ENCODE data around the gene KMT2B. TPM values are rescaled to one million over a fixed set of nuclear protein-coding genes. Genes with fewer than 3 reads are reported as not detected.

KMT2B gene
- total RNA-seq, 6 experiments from 2014 or later: 10.5 to 23.1 (median 15.0) TPM

GRCh38 chr19:35752746-35753350 lies 35.0 kb downstream of the KMT2B start:
- Histone ChIP-seq H3K27me3 (no peaks in the 10 kb centered on the region), H3K9me3 (no peaks in the 10 kb centered on the region), H3K4me1 (peaks cover 0 to 23% (median 12%) of the 10 kb centered on the region in 4 donors), H3K36me3 (peaks cover 0 to 13% (median 5%) of the 10 kb centered on the region in 4 donors), H3K4me3 (no peak overlapping the region), H3K27ac (no peak overlapping the region)
- WGBS (ENCODE audit: insufficient coverage, low coverage, low lambda C conversion rate, missing lambda C conversion rate): 100% methylated on average over 1 of the region's 20 CpGs
- no peak for TF ChIP-seq POLR2A (IDR thresholded peaks at IDR 0.05)
- ATAC-seq (no peak), DNase-seq (peak in 1 of 3 donors; percentile 24)
- intact Hi-C loops (cut with DNase I): no loop called here

- Histone ChIP-seq H3K27me3 (no peaks in the 10 kb centered on the region), H3K9me3 (no peaks in the 10 kb centered on the region), H3K27ac (no peak overlapping the region), H3K4me1 (peaks cover 0 to 25% (median 11%) of the 10 kb centered on the region in 4 donors), H3K4me3 (no peak overlapping the region), H3K36me3 (peaks cover 0 to 13% (median 5%) of the 10 kb centered on the region in 4 donors)
- peak in 1 of 3 donors; percentile 18 for DNase-seq
- intact Hi-C loops (cut with DNase I): no loop called here
- 91% methylated on average over 4 of the region's 20 CpGs for WGBS (ENCODE audit: insufficient coverage, low coverage, low lambda C conversion rate, missing lambda C conversion rate)
- TF ChIP-seq CTCF (IDR thresholded peaks at IDR 0.05) (no peak), POLR2A (IDR thresholded peaks at IDR 0.05) (no peak)
- no peak for ATAC-seq
Measured at GRCh38 chr19:35753634-35754369, 36.0 kb downstream of the KMT2B start.

- no peak overlapping the region for H3K27ac ChIP-seq
- DNase-seq (no peak), ATAC-seq (no peak)
- H3K4me1 ChIP-seq: peaks cover 0 to 20% (median 9%) of the 10 kb centered on the region in 4 donors
- TF ChIP-seq CTCF (IDR thresholded peaks at IDR 0.05): no peak
- TF ChIP-seq POLR2A (IDR thresholded peaks at IDR 0.05): no peak
- no peak overlapping the region for H3K4me3 ChIP-seq
- H3K9me3 ChIP-seq: no peaks in the 10 kb centered on the region
- H3K27me3 ChIP-seq: no peaks in the 10 kb centered on the region
- WGBS (ENCODE audit: insufficient coverage, low coverage, low lambda C conversion rate, missing lambda C conversion rate): 80% methylated on average over 9 of the region's 13 CpGs
- intact Hi-C loops (cut with DNase I): no loop called here
- peaks cover 0 to 13% (median 5%) of the 10 kb centered on the region in 4 donors for H3K36me3 ChIP-seq
Measured at GRCh38 chr19:35754370-35755130, 36.7 kb downstream of the KMT2B start.

- WGBS (ENCODE audit: insufficient coverage, low coverage, low lambda C conversion rate, missing lambda C conversion rate): 64% methylated on average over 7 of the region's 17 CpGs
- no peaks in the 10 kb centered on the region for H3K27me3 ChIP-seq
- DNase-seq: no peak
- no peak for ATAC-seq
- no peak for TF ChIP-seq POLR2A (IDR thresholded peaks at IDR 0.05)
- TF ChIP-seq CTCF (IDR thresholded peaks at IDR 0.05): no peak
- H3K4me1 ChIP-seq: peaks cover 0 to 18% (median 9%) of the 10 kb centered on the region in 4 donors
- peaks cover 0 to 13% (median 5%) of the 10 kb centered on the region in 4 donors for H3K36me3 ChIP-seq
- no peak overlapping the region for H3K27ac ChIP-seq
- intact Hi-C loops (cut with DNase I): no loop called here
- H3K9me3 ChIP-seq: no peaks in the 10 kb centered on the region
- no peak overlapping the region for H3K4me3 ChIP-seq
Measured at GRCh38 chr19:35755131-35755549, 37.3 kb downstream of the KMT2B start.

All from right lobe of liver (tissue), 6 donors.